Psoas muscle (tissue), 8 donors: Measurements from ENCODE around the gene RGS12. TPM values are rescaled to one million over a fixed set of nuclear protein-coding genes. Genes with fewer than 3 reads are reported as not detected.

Experiments
- ATAC-seq, 4 donors: fragments of 200-7000 bp; cut with Tn5 transposase; one replicate each; pipeline ENCODE4 v1.9.1; 2020; ENCODE audit warnings: moderate library complexity in 3 of 4, mild to moderate bottlenecking in 2 of 4
- DNase-seq, 2 donors: peaks; one replicate each; pipeline ENCODE4 v3.0.0-alpha.2; 2020
- H3K27ac ChIP-seq: fragments of 200-600 bp; one replicate; pipeline ENCODE4 v1.8.0; 2022
- H3K27me3 ChIP-seq, 3 donors: fragments of 200-600 bp in 1 of 3; one replicate each; pipeline versions ENCODE4 v1.6.1 to v1.8.0; 2013 to 2022; ENCODE audit warnings: low read length in 2 of 3, mild to moderate bottlenecking in 2 of 3, moderate library complexity in 1 of 3; ENCODE audit not compliant: insufficient read depth in 3 of 3
- H3K36me3 ChIP-seq, 2 donors: fragments of 200-600 bp in 1 of 2; one replicate each; pipeline versions ENCODE4 v1.6.1 to v1.8.0; 2013 to 2022; ENCODE audit warnings: low read depth in 1 of 2, mild to moderate bottlenecking in 1 of 2, moderate library complexity in 1 of 2; ENCODE audit not compliant: insufficient read depth in 1 of 2
- H3K4me1 ChIP-seq: fragments of 200-600 bp; one replicate; pipeline ENCODE4 v1.8.0; 2022
- H3K4me3 ChIP-seq: fragments of 200-600 bp; one replicate; pipeline ENCODE4 v1.8.0; 2022; ENCODE audit warnings: mild to moderate bottlenecking
- H3K9me3 ChIP-seq: fragments of 200-600 bp; one replicate; pipeline ENCODE4 v1.8.0; 2022
- CTCF ChIP-seq: fragments of 200-600 bp; IDR thresholded peaks from one replicate; pipeline ENCODE4 v1.8.0; 2022; ENCODE audit warnings: antibody characterized with exemption
- WGBS, 3 donors: extraction: QIAGEN DNeasy Blood & Tissue Kit; methylation state at CpG; one replicate each; pipeline versions ENCODE4 v1.1.6 to v1.1.7; 2013; 5-methylcytosine and 5-hydroxymethylcytosine counted together
- intact Hi-C, 2 donors: fragments of 100-400 bp; cut with DNase I; formaldehyde crosslinking; loops; one replicate each; pipeline versions ENCODE4 v1.11.0 to v1.14.2; 2022
- polyA plus RNA-seq, 3 donors: library from polyadenylated mRNA; stranded (reverse); fragments of 200-250 nt; gene quantifications; one replicate each; pipeline ENCODE4 v1.2.3, GENCODE V29; 2013
- total RNA-seq, 4 donors: library from RNA; stranded (reverse); fragmentation: NEBNext Ultra II Directional in 2 of 4; extraction: Animal tissue kit (Norgen Biotek cat#: 25700) in 2 of 4; gene quantifications; one replicate each; pipeline versions ENCODE4 v1.2.1 to v1.2.4, GENCODE V29; 2021 to 2023
- donor health status: healthy with polysubstance abuse.
- donor health status: DM: no; HTN: no; CAD: no; lungs with moderate emphysema.
- donor health status: Bipolar disorder and iron deficiency.
- donor health status: healthy.
- donor health status: DM: yes; HTN: yes; CAD: no.
- donor health status: DM: no; HTN: no; CAD: no.
- donor health status: DM: no; HTN: no; CAD: no.
- donor health status: DM: yes; HTN: yes; CAD: no.

Gene RGS12
- total and polyA plus RNA-seq, 7 donors = 7.5 to 29.0 (median 17.6) TPM

GRCh38 chr4:3268395-3269104 lies 24.3 kb upstream of the RGS12 start:
- no peak for TF ChIP-seq CTCF
- Histone ChIP-seq H3K27me3 (no peaks in the 10 kb centered on the region), H3K9me3 (no peaks in the 10 kb centered on the region), H3K36me3 (no peaks in the 10 kb centered on the region), H3K4me3 (no peak overlapping the region), H3K27ac (no peak overlapping the region), H3K4me1 (peaks cover 15% of the 10 kb centered on the region)
- 80 to 86% (median 81%) methylated on average over 16 to 17 of the region's 17 CpGs for WGBS, 3 donors
- DNase-seq (no peak), ATAC-seq (peak in 2 of 4 donors; percentile 7 to 20)
- intact Hi-C loops = no loop called here

GRCh38 chr4:3269105-3269927 lies 23.5 kb upstream of the RGS12 start:
- Histone ChIP-seq H3K4me3 (peak overlapping the region; percentile 39), H3K4me1 (peaks cover 15% of the 10 kb centered on the region), H3K9me3 (no peaks in the 10 kb centered on the region), H3K27ac (peak overlapping the region; percentile 55), H3K36me3 (no peaks in the 10 kb centered on the region), H3K27me3 (no peaks in the 10 kb centered on the region)
- peak in 1 of 2 donors; percentile 53 for DNase-seq
- TF ChIP-seq CTCF = no peak
- intact Hi-C loops = no loop called here
- peak; percentile 32 to 53 (median 41) for ATAC-seq
- 56 to 59% (median 59%) methylated on average over 21 to 25 of the region's 25 CpGs for WGBS, 3 donors

- intact Hi-C loops = no loop called here
- Histone ChIP-seq H3K4me1 (peaks cover 15% of the 10 kb centered on the region), H3K9me3 (no peaks in the 10 kb centered on the region), H3K27ac (peak overlapping the region; percentile 65), H3K36me3 (no peaks in the 10 kb centered on the region), H3K4me3 (peak overlapping the region; percentile 39), H3K27me3 (no peaks in the 10 kb centered on the region)
- ATAC-seq (peak; percentile 95 to 100 (median 98)), DNase-seq (peak; percentile 63 to 88)
- no peak for TF ChIP-seq CTCF
- WGBS, 3 donors = 33 to 47% (median 33%) methylated on average over 17 of the region's 17 CpGs
These were observed 22.7 kb upstream of the RGS12 start for GRCh38 chr4:3269991-3270611.

- TF ChIP-seq CTCF = no peak
- intact Hi-C loops = no loop called here
These were observed 21.7 kb upstream of the RGS12 start for GRCh38 chr4:3271131-3271530.

More at GRCh38 chr4:3271131-3271530, 21.7 kb upstream of the RGS12 start:
- 54 to 84% (median 56%) methylated on average over 14 of the region's 14 CpGs for WGBS, 3 donors
- H3K4me1 ChIP-seq = peaks cover 15% of the 10 kb centered on the region
- DNase-seq (no peak), ATAC-seq (no peak)
- no peak overlapping the region for H3K27ac ChIP-seq
- no peaks in the 10 kb centered on the region for H3K27me3 ChIP-seq
- no peaks in the 10 kb centered on the region for H3K36me3 ChIP-seq
- H3K9me3 ChIP-seq = no peaks in the 10 kb centered on the region
- H3K4me3 ChIP-seq = no peak overlapping the region
